ENCODE results near the gene SLC25A20.

SLC25A20 gene

GRCh38 chr3:48891606-48892005 is 7.1 kb downstream of the SLC25A20 start:
- no peak overlapping the region for H3K4me3 ChIP-seq (ENCODE audit: low read length)
- H3K36me3 ChIP-seq (ENCODE audit: control insufficient read depth, insufficient read depth, low read length): no peaks in the 10 kb centered on the region
- H3K4me1 ChIP-seq (ENCODE audit: control insufficient read depth, insufficient read depth, low read length): no peaks in the 10 kb centered on the region
- no peaks in the 10 kb centered on the region for H3K9me3 ChIP-seq (ENCODE audit: control insufficient read depth, low read length)
- no peaks in the 10 kb centered on the region for H3K27me3 ChIP-seq (ENCODE audit: control insufficient read depth, insufficient read depth, low read length)
- no peak overlapping the region for H3K9ac ChIP-seq (ENCODE audit: low read length)

GRCh38 chr3:48885753-48886152 is 12.9 kb downstream of the SLC25A20 start:
- Histone ChIP-seq H3K27me3 (ENCODE audit: control insufficient read depth, insufficient read depth, low read length) (no peaks in the 10 kb centered on the region), H3K36me3 (ENCODE audit: control insufficient read depth, insufficient read depth, low read length) (no peaks in the 10 kb centered on the region), H3K4me3 (ENCODE audit: low read length) (no peak overlapping the region), H3K9me3 (ENCODE audit: control insufficient read depth, low read length) (no peaks in the 10 kb centered on the region), H3K9ac (ENCODE audit: low read length) (no peak overlapping the region), H3K4me1 (ENCODE audit: control insufficient read depth, insufficient read depth, low read length) (no peaks in the 10 kb centered on the region)

GRCh38 chr3:48881652-48882114 is 17.0 kb downstream of the SLC25A20 start:
- Histone ChIP-seq H3K36me3 (ENCODE audit: control insufficient read depth, insufficient read depth, low read length) (no peaks in the 10 kb centered on the region), H3K9me3 (ENCODE audit: control insufficient read depth, low read length) (no peaks in the 10 kb centered on the region), H3K27me3 (ENCODE audit: control insufficient read depth, insufficient read depth, low read length) (no peaks in the 10 kb centered on the region), H3K4me1 (ENCODE audit: control insufficient read depth, insufficient read depth, low read length) (no peaks in the 10 kb centered on the region), H3K4me3 (ENCODE audit: low read length) (no peak overlapping the region), H3K9ac (ENCODE audit: low read length) (no peak overlapping the region)

GRCh38 chr3:48881006-48881405 is 17.7 kb downstream of the SLC25A20 start:
- no peaks in the 10 kb centered on the region for H3K9me3 ChIP-seq (ENCODE audit: control insufficient read depth, low read length)
- H3K27me3 ChIP-seq (ENCODE audit: control insufficient read depth, insufficient read depth, low read length): no peaks in the 10 kb centered on the region
- H3K36me3 ChIP-seq (ENCODE audit: control insufficient read depth, insufficient read depth, low read length): no peaks in the 10 kb centered on the region
- H3K4me3 ChIP-seq (ENCODE audit: low read length): no peak overlapping the region
- H3K9ac ChIP-seq (ENCODE audit: low read length): no peak overlapping the region
- H3K4me1 ChIP-seq (ENCODE audit: control insufficient read depth, insufficient read depth, low read length): no peaks in the 10 kb centered on the region

- Histone ChIP-seq H3K36me3 (ENCODE audit: control insufficient read depth, insufficient read depth, low read length) (no peaks in the 10 kb centered on the region), H3K27me3 (ENCODE audit: control insufficient read depth, insufficient read depth, low read length) (no peaks in the 10 kb centered on the region), H3K9ac (ENCODE audit: low read length) (no peak overlapping the region), H3K4me3 (ENCODE audit: low read length) (no peak overlapping the region), H3K4me1 (ENCODE audit: control insufficient read depth, insufficient read depth, low read length) (no peaks in the 10 kb centered on the region), H3K9me3 (ENCODE audit: control insufficient read depth, low read length) (no peaks in the 10 kb centered on the region)
Measured at GRCh38 chr3:48879994-48880377, 18.7 kb downstream of the SLC25A20 start.

- H3K27me3 ChIP-seq (ENCODE audit: control insufficient read depth, insufficient read depth, low read length): no peaks in the 10 kb centered on the region
- no peaks in the 10 kb centered on the region for H3K36me3 ChIP-seq (ENCODE audit: control insufficient read depth, insufficient read depth, low read length)
- no peak overlapping the region for H3K4me3 ChIP-seq (ENCODE audit: low read length)
- H3K9me3 ChIP-seq (ENCODE audit: control insufficient read depth, low read length): no peaks in the 10 kb centered on the region
- no peaks in the 10 kb centered on the region for H3K4me1 ChIP-seq (ENCODE audit: control insufficient read depth, insufficient read depth, low read length)
- no peak overlapping the region for H3K9ac ChIP-seq (ENCODE audit: low read length)
Measured at GRCh38 chr3:48879307-48879993, 19.2 kb downstream of the SLC25A20 start.

- Histone ChIP-seq H3K36me3 (ENCODE audit: control insufficient read depth, insufficient read depth, low read length) (no peaks in the 10 kb centered on the region), H3K27me3 (ENCODE audit: control insufficient read depth, insufficient read depth, low read length) (no peaks in the 10 kb centered on the region)
Measured at GRCh38 chr3:48877671-48878070, 21.0 kb downstream of the SLC25A20 start.

GRCh38 chr3:48863122-48863521 is 35.6 kb downstream of the SLC25A20 start:
- H3K9ac ChIP-seq (ENCODE audit: low read length): no peak overlapping the region
- H3K4me1 ChIP-seq (ENCODE audit: control insufficient read depth, insufficient read depth, low read length): no peaks in the 10 kb centered on the region
- no peaks in the 10 kb centered on the region for H3K36me3 ChIP-seq (ENCODE audit: control insufficient read depth, insufficient read depth, low read length)
- no peak overlapping the region for H3K4me3 ChIP-seq (ENCODE audit: low read length)
- no peaks in the 10 kb centered on the region for H3K27me3 ChIP-seq (ENCODE audit: control insufficient read depth, insufficient read depth, low read length)
- no peaks in the 10 kb centered on the region for H3K9me3 ChIP-seq (ENCODE audit: control insufficient read depth, low read length)

More at GRCh38 chr3:48877671-48878070, 21.0 kb downstream of the SLC25A20 start:
- Histone ChIP-seq H3K9me3 (ENCODE audit: control insufficient read depth, low read length) (no peaks in the 10 kb centered on the region), H3K4me1 (ENCODE audit: control insufficient read depth, insufficient read depth, low read length) (no peaks in the 10 kb centered on the region), H3K4me3 (ENCODE audit: low read length) (no peak overlapping the region), H3K9ac (ENCODE audit: low read length) (no peak overlapping the region)

GRCh38 chr3:48859206-48859605 is 39.5 kb downstream of the SLC25A20 start:
- no peaks in the 10 kb centered on the region for H3K9me3 ChIP-seq (ENCODE audit: control insufficient read depth, low read length)
- H3K9ac ChIP-seq (ENCODE audit: low read length): no peak overlapping the region
- no peaks in the 10 kb centered on the region for H3K27me3 ChIP-seq (ENCODE audit: control insufficient read depth, insufficient read depth, low read length)
- H3K36me3 ChIP-seq (ENCODE audit: control insufficient read depth, insufficient read depth, low read length): no peaks in the 10 kb centered on the region
- no peak overlapping the region for H3K4me3 ChIP-seq (ENCODE audit: low read length)
- H3K4me1 ChIP-seq (ENCODE audit: control insufficient read depth, insufficient read depth, low read length): no peaks in the 10 kb centered on the region

- Histone ChIP-seq H3K4me3 (ENCODE audit: low read length) (no peak overlapping the region), H3K36me3 (ENCODE audit: control insufficient read depth, insufficient read depth, low read length) (no peaks in the 10 kb centered on the region), H3K9ac (ENCODE audit: low read length) (no peak overlapping the region), H3K27me3 (ENCODE audit: control insufficient read depth, insufficient read depth, low read length) (no peaks in the 10 kb centered on the region), H3K9me3 (ENCODE audit: control insufficient read depth, low read length) (no peaks in the 10 kb centered on the region), H3K4me1 (ENCODE audit: control insufficient read depth, insufficient read depth, low read length) (no peaks in the 10 kb centered on the region)
Measured at GRCh38 chr3:48858709-48859108, 40.0 kb downstream of the SLC25A20 start.

GRCh38 chr3:48857641-48858040 is 41.0 kb downstream of the SLC25A20 start:
- Histone ChIP-seq H3K9ac (ENCODE audit: low read length) (no peak overlapping the region), H3K9me3 (ENCODE audit: control insufficient read depth, low read length) (no peaks in the 10 kb centered on the region), H3K27me3 (ENCODE audit: control insufficient read depth, insufficient read depth, low read length) (no peaks in the 10 kb centered on the region), H3K36me3 (ENCODE audit: control insufficient read depth, insufficient read depth, low read length) (no peaks in the 10 kb centered on the region), H3K4me1 (ENCODE audit: control insufficient read depth, insufficient read depth, low read length) (no peaks in the 10 kb centered on the region), H3K4me3 (ENCODE audit: low read length) (no peak overlapping the region)

GRCh38 chr3:48856469-48856868 is 42.2 kb downstream of the SLC25A20 start:
- no peak overlapping the region for H3K4me3 ChIP-seq (ENCODE audit: low read length)
- H3K27me3 ChIP-seq (ENCODE audit: control insufficient read depth, insufficient read depth, low read length): no peaks in the 10 kb centered on the region
- H3K9me3 ChIP-seq (ENCODE audit: control insufficient read depth, low read length): no peaks in the 10 kb centered on the region
- H3K4me1 ChIP-seq (ENCODE audit: control insufficient read depth, insufficient read depth, low read length): no peaks in the 10 kb centered on the region
- H3K9ac ChIP-seq (ENCODE audit: low read length): no peak overlapping the region
- H3K36me3 ChIP-seq (ENCODE audit: control insufficient read depth, insufficient read depth, low read length): no peaks in the 10 kb centered on the region
